ENCODE measurements around the gene KRTAP1-1.

KRTAP1-1 gene

DNA sequence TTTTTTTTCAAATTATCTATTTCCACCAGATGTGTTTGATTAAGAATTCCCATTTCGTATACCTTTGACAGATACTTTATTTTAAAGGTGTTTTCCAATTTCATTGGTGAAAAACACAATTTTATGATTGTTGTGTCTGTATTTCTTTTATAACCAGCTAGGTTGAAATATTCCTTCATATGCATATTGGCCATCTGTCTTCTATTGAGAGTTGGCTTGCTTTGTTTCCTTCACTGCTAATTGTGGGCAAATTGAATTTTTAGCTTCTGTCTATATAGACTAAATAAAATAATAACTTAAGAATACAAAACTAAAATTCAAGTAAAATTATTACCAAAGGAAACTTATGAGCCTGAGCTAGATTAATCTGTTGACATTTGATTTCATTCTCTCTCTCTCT is 46.1 kb downstream of the KRTAP1-1 start:
- H3K9ac ChIP-seq (ENCODE audit: low read length in 2 of 2) = no peak overlapping the region
- H3K27ac ChIP-seq (ENCODE audit: low read length) = no peak overlapping the region
- no peaks in the 10 kb centered on the region for H3K4me1 ChIP-seq (ENCODE audit: control insufficient read depth, insufficient read depth, low read length)
- no peaks in the 10 kb centered on the region for H3K36me3 ChIP-seq (ENCODE audit: control insufficient read depth in 2 of 2, insufficient read depth in 2 of 2, low read length in 2 of 2)
- H3K9me3 ChIP-seq (ENCODE audit: control insufficient read depth in 2 of 2, low read length in 2 of 2) = peaks cover 0 to 3% of the 10 kb centered on the region in 2 donors
- no peaks in the 10 kb centered on the region for H3K27me3 ChIP-seq (ENCODE audit: control insufficient read depth in 1 of 2, insufficient read depth in 2 of 2, low read length in 2 of 2)
- no peak overlapping the region for H3K4me3 ChIP-seq (ENCODE audit: low read length in 2 of 2)

- no peaks in the 10 kb centered on the region for H3K27me3 ChIP-seq (ENCODE audit: control insufficient read depth in 1 of 2, insufficient read depth in 2 of 2, low read length in 2 of 2)
- H3K4me3 ChIP-seq (ENCODE audit: low read length in 2 of 2) = no peak within 1 kb of the TSS
- H3K4me1 ChIP-seq (ENCODE audit: control insufficient read depth, insufficient read depth, low read length) = no peaks in the 10 kb centered on the region
- no peak within 1 kb of the TSS for H3K9ac ChIP-seq (ENCODE audit: low read length in 2 of 2)
- H3K9me3 ChIP-seq (ENCODE audit: control insufficient read depth in 2 of 2, low read length in 2 of 2) = peaks cover 0 to 3% of the 10 kb centered on the region in 2 donors
- H3K36me3 ChIP-seq (ENCODE audit: control insufficient read depth in 2 of 2, insufficient read depth in 2 of 2, low read length in 2 of 2) = no peaks in the 10 kb centered on the region
- H3K27ac ChIP-seq (ENCODE audit: low read length) = no peak within 1 kb of the TSS
These were observed 47.4 kb downstream of the KRTAP1-1 start, which contains the start of gene KRTAP3-3 for GRCh38 chr17:40993839-40994238. TSS of gene KRTAP3-3 (minus strand) at chr17:40994164. CDS start at chr17:40994097, 67 bp downstream.

GRCh38 chr17:40993084-40993483 is 48.2 kb downstream of the KRTAP1-1 start:
- no peak overlapping the region for H3K4me3 ChIP-seq (ENCODE audit: low read length in 2 of 2)
- no peaks in the 10 kb centered on the region for H3K4me1 ChIP-seq (ENCODE audit: control insufficient read depth, insufficient read depth, low read length)
- H3K9me3 ChIP-seq (ENCODE audit: control insufficient read depth in 2 of 2, low read length in 2 of 2) = peaks cover 0 to 3% of the 10 kb centered on the region in 2 donors
- H3K27me3 ChIP-seq (ENCODE audit: control insufficient read depth in 1 of 2, insufficient read depth in 2 of 2, low read length in 2 of 2) = no peaks in the 10 kb centered on the region
- H3K9ac ChIP-seq (ENCODE audit: low read length in 2 of 2) = no peak overlapping the region
- H3K27ac ChIP-seq (ENCODE audit: low read length) = no peak overlapping the region
- H3K36me3 ChIP-seq (ENCODE audit: control insufficient read depth in 2 of 2, insufficient read depth in 2 of 2, low read length in 2 of 2) = no peaks in the 10 kb centered on the region

DNA sequence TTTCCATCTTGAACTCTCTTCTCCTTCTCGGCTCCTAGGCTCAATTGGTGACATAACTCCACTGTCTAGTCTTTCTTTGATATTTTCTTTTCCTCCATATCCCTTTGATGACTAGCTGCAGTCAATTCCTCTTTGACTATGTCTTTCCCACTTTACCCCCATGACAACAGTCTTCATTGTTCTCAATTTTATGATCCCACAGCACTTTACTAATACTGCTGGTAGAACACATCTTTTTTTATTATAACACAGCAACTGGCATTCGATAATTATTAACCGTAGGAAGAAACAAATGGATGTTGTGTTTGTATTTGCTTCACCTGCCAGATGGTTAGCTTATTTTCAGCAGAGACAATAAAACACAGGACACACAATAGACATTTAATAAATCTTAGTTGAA is 48.6 kb downstream of the KRTAP1-1 start:
- no peaks in the 10 kb centered on the region for H3K36me3 ChIP-seq (ENCODE audit: control insufficient read depth in 2 of 2, insufficient read depth in 2 of 2, low read length in 2 of 2)

More for the DNA sequence above, 48.6 kb downstream of the KRTAP1-1 start:
- peaks cover 0 to 3% of the 10 kb centered on the region in 2 donors for H3K9me3 ChIP-seq (ENCODE audit: control insufficient read depth in 2 of 2, low read length in 2 of 2)
- no peaks in the 10 kb centered on the region for H3K4me1 ChIP-seq (ENCODE audit: control insufficient read depth, insufficient read depth, low read length)
- no peak overlapping the region for H3K4me3 ChIP-seq (ENCODE audit: low read length in 2 of 2)
- no peak overlapping the region for H3K27ac ChIP-seq (ENCODE audit: low read length)
- H3K27me3 ChIP-seq (ENCODE audit: control insufficient read depth in 1 of 2, insufficient read depth in 2 of 2, low read length in 2 of 2) = no peaks in the 10 kb centered on the region
- no peak overlapping the region for H3K9ac ChIP-seq (ENCODE audit: low read length in 2 of 2)

All from stomach smooth muscle (tissue), 2 donors.